Stimulated activated CD4-positive, alpha-beta T cell treated with anti-CD3 and anti-CD28 coated beads, Interleukin-1b, Interleukin-23, amount 100 ng/mL, for 4 hours (primary cell): Measurements from ENCODE around the gene GRK4.
"Not testable (repeated sequence)": the region's sequence is repeated elsewhere in the genome, so short reads cannot be mapped to it uniquely, and the experiment has no call there.

Source experiments
- DNase-seq, 2 donors: peaks; one replicate each; pipeline ENCODE4 v3.0.0-alpha.2; 2020; ENCODE audit warnings: low read depth in 2 of 2

The GRK4 gene

DNA sequence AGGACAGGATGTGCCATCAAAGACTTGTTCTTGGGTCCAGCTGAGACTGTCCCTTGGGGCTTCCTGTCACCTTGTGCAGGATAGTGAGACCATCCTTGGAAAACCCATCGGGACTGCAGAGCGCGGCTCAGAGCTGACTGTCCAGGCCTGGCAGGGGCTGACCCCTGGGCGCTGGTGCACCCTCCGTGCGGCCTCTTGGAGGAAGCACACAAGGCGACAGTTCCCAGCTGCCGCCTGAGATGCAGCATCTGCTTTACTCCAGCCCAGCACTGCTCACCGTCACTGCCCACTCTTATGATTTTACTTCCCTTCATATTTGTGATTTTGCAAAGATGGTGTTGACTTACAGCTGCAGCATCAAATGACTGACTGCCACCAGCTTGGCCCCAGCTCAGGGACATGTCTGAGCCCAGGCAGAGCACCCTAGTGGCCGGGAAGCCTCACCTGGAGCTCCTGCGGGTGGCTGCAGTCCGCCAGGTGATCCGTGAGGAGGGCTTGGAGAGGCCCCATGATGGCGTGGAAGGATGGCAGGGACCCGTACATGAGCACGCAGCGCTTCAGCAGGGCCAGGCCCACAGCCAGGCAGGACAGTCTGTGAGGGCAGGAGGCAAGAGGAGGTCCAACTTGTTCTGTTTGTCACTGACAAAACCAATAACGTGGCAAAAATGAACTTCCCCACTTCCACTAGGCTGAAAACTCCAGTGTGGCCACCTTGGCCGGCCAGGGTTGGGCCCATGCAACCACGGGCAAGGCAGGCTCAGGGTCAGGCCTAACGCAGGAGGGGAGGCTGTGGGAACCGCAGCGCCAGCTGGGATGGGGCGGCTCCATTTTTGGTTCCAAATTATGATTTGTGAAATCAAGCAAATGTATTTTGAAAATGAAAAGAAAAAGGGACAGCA is 22.0 kb upstream of the GRK4 start:
- DNase-seq: no peak

DNA sequence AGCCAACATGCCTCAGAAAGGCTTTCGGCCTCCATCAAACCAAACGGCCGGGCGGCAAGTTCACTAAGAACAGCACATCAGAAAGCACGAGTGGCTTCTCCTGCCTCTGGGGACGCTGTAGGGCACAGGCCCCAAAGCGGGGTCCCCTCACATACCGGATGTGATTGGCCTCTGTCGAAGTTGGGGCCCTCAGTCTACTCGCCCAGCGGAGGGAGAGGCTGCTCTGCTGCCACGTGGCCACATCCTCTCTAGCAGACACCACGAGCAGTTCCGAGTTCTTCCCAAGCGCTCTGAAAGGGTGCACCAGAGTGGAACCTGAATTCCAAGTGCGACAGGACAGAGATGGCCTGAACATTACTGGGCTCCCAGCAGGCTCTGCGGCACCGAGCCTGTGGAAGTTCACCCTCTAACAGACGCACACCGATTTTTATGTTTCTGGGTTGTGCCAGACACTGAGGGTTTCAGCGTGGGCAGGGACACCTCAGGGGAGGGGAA is 21.3 kb upstream of the GRK4 start:
- DNase-seq: no peak

DNA sequence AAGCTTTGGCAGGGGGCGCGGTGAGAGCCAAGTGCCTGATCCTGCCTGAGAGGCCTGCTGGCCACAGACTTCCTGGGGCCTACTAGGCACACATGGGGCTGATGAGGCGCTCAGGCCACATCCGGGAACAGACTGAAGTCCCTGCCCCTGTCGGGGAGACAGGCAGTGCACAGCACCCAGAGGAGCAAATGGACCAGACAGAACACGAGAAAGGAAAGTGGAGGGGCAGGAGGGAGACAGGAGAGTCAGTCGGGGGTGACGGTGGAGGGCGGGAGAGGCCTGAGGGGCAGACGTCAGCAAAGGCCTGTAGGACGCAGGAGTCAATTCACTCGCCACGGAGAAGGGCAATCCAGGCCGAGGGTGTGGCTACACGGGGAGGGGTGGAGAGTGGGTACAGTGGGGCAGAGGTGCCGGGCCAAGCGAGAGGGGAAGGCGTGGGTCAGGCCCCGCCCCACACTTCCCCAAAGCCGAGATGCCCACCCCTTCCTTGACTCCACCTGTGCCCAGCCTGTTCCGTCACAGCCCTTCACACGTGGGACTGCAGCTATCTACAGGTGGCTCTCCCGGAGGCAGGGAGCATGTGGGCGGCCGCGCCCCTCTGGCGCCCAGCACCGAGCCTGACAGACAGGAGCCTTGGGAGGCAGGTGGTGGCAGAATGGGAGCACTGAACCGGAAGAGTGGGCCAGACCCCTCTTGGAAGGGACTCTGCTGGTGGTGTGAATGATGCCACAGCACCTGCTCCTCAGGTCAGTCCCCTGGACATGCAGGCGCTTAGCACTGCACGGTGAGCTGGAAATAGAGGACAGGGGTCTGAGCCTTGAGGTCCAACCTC is 20.6 kb upstream of the GRK4 start:
- no peak for DNase-seq

DNA sequence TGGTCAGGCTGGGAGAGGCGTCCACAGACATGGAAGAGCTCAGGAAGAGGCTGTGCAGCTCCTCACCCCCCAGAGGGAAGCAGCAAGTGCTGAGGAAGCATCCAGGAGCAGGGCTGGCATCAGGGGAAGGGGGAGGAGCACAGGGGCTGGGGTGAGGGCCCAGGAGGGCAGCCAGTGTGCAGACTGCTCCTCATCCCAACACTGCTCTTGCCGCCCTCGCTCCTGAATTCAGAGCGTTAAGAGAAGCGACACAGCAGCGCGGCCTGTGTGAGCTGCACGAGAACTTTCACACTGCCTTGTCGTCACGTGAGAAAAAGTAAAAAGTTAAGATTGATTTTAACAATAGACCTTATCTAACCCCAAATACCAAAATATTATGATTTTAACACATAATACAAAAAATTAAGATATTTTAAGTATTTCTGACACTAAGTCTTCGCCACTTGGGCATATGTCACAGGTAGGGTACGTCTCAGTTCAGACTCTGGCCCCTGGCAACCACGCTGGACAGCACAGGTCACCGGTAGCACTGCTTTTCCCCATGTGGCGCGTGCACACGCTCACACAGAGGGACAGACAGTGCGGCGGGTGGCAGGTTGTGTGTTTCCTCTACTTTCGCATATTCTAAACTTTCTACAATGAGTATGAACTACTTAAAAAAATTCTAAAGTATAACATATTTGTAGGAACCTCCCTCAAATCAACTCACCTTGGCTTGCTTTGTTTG is 19.8 kb upstream of the GRK4 start:
- DNase-seq: no peak

DNA sequence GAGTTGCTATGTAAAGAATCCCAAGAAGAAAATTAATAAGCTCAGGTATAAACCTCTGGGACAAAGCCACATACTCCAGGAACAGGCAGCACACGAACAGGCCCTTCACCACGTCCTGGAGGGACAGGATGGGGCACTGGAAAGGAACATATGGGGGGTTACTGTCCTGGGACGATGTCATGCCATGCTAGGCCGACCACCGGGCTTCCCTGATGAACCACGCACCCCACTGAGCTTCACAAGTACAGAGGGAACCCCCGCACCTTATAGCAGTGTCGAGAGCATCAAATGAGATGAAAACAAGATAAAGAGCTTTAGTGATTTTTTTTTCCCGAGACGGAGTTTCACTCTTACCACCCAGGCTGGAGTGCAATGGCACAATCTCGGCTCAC is 19.3 kb upstream of the GRK4 start:
- no peak for DNase-seq

DNA sequence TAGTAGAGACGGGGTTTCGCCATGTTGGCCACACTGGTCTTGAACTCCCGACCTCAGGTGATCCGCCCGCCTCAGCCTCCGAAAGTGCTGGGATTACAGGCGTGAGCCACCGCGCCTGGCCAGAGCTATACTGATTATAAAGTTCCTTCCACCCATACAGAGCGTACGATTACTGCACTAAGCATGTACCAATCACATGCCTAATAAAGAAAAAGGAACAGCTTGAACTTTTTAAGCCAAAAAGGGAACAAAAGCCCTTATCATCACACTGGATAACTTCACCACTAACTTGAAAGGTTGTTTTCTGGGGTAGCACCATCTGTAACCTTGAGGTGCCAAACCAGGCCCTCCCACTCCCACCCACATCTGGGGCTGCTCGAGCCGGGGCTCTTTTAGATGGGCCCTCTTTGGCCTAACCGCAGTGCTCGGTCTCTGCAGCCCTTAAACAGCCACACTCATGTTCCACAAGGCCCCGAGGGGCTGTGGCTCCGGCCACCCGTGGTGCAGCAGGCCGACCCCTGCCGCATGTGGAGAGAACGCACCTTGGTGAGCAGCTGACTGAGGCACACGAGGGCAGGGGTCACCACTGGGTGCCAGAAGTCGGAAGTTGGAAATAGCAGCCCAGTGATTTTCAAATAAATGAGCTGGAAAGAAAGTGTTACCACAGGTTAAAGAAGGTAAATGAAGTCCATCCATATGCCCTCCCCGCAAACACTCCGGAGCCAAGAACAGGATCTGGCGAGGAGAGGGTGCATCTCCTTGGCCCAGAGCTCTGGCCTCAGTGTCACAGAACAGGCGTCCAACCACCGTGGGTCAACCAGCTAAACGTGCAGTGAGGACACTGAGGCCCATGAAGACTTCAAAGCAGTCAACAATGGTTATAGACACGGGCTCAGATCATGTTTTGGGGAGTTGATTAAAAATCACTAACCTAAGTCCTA is 18.5 kb upstream of the GRK4 start:
- DNase-seq: no peak

DNA sequence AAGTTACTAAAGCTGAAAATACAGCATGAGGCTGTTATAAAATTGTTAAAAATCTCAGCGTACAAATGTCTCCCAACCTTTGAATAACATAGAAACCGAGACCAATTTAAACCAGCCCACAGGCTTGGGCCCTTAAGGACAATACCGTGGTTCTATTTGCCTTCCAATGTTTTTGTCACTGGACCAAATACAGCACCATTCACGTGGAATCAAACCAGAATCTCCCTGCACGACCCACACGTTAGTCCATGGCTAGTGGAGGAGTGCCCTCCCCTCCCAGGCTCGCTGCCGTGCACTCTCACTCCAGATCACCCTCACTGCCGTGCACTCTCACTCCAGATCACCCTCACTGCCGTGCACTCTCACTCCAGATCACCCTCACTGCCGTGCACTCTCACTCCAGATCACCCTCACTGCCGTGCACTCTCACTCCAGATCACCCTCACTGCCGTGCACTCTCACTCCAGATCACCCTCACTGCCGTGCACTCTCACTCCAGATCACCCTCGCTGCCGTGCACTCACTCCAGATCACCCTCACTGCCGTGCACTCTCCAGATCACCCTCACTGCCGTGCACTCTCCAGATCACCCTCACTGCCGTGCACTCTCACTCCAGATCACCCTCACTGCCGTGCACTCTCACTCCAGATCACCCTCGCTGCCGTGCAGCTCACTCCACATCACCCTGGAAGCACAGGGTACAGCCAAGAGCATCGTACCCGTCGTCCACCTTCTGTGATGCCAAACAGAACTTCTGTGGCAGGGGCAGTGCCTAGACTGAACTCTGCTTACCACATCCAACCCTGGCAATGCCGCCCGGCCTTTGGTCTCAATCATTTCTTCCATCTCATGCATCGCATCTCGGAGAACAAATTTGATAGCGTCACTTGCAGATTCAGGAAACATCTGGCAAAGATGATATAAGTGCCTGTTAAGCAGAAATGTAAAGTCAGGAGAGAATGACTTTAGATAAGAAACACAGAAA is 17.5 kb upstream of the GRK4 start:
- not testable (repeated sequence) for DNase-seq

DNA sequence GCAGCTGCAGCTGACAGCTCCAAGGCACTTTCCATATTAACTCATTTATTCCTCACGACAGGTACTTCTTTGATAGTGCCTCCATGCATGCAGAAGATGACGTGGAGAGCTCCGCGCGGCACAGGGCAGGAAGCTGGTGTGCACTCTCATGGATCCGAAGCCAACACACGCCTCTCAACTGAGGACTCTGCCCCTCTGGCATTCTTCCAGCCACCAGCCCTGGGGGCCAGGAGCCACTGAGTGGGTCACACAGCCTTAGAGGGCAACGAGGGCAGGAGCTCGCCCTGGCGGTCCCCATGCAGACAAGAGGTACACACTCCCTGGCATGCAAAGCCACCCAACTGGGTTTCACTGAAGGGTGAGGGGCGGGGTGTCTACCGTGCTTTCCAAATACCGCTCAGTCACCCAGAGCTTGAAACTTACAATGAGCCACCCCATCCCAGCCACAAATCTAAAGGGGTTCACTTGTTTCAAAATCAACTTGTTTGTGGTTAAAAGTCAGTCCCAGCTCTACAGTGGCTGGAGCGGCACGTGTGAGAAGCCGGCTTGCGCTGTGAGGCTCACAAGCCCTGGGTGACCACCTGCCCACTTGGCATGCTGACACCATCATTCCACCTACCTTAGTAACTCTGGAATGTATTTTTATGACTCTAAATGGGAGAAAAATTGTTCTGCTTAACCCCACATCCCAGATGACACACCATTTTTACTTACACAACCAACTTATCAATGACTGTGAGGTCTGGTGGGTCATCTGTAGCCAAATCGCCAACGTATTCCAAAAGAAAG is 16.4 kb upstream of the GRK4 start:
- DNase-seq: no peak

DNA sequence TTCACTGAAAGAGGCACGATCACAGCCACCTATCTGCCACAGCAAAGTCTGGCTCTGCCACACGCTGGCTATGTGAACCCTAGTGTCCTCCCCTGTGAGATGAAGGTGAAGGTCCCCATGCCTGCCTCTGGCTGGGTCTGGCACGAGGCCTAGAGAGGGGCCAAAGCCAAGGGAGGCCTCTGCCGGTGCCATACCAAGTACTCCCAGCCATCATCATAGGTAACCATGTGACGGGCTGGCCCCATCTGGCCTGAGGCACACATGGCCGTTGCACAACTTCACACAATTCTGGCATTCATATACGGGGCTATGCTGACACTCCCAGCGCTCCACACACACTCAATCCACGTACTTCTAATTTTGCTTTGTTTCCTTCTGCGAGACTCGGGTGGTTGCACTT is 15.4 kb upstream of the GRK4 start:
- DNase-seq: no peak

DNA sequence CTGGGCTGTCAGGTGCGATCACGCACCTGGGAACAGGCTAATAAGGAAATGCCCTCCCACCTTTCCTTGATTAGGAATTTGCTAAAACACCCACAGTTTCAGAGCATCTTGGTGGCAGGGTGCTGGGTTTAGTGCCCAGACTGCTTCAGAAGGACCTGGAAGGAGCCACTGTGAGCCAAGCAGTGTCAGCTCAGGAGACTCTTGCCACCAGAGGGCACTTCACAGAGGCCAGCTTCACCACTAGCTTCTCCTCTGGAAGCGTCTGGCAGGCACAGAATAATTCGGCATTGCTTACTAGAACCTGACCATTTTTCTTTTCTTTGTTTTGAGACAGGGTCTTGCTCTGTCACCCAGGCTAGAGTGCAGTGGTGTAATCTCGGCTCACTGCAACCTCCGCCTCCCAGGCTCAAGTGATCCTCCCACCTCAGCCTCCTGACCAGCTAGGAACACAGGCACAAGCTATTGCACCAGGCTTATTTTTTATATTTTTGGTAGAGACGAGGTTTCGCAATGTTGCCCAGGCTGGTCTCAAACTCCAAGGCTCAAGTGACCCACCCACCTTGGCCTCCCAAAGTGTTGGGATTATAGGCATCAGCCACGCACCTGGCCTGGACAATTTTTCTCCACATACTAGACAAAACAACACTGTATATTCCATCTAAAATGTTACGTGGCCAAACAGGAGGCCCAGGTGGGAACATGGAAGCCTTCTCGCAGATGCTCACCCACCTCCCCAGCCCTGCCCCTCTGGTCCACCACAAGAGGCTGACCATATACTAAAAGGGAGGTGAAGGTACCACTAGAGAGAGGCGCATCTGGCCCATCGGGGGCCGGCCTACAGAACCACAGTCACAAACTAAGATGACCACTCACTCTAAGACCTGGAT is 14.2 kb upstream of the GRK4 start:
- no peak for DNase-seq

DNA sequence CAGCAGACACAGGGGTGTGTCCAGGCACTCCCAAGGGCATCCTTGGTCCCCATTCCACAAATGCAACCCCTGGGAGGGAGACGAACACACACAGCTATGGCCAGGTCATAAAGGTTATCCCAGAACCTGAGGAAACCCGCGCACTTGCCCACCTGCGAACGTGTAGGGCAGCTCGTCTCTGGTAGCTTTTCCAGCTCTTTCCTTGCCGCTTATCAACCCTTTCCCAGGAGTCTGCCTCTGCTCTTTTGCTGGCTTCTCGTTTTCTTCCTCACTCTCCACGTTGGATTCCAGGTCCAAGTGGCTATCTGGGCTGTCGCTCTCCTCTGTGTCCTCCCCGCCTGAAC is 13.6 kb upstream of the GRK4 start:
- no peak for DNase-seq

DNA sequence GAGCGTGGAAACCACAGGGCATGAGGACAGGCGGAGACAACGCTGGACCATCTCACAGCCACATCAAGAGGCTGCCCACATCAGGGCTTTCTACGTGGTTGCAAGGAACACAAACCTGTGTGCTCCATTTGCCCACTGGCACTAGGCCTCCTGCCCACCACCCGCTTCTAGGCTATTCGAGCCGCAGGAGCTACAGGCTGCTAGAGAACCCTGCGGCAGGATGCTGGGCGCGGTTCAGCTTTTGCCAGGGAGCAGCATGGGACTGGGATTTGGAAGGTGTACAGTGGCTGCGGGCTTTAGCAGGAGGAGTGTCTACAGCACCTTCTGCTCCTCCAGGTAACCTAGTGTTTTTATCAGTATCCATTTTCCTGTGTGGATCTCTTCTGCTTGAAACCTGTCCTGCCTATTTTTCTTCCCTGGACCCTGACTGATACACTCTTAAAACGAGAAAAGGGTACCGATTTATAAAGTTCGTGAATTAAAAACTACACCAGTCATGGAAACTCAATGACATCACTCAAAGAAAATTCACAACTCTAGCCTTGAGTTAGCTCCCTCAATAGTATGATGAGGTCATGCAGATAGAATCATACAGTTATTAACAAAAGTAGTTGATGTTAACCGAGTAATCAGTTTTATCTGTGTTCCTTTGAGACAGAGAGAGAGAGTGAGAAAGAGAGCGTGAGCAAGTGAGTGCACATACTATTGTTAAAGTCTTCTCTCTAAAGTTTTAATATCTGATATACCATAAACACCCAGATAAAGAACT is 13.0 kb upstream of the GRK4 start:
- DNase-seq: no peak

DNA sequence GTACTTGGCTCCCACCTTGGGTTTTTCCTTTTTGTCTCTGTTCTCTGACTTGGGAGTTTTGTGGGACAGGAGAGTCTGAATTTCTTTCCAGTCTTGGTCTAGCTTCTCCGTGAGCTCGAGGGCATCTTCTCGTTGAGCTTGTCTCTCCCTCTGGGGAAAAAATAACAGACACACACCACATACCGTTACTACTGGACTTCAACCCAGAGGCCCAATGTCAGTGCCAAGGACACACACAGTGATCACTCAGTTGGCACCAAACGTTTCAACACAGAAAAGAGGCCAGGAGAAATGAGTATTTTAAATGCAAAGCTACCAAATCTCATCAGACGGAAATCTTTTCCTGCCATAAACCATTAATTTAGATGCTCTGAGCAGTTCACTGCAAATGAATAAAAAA is 9.9 kb upstream of the GRK4 start:
- no peak for DNase-seq

DNA sequence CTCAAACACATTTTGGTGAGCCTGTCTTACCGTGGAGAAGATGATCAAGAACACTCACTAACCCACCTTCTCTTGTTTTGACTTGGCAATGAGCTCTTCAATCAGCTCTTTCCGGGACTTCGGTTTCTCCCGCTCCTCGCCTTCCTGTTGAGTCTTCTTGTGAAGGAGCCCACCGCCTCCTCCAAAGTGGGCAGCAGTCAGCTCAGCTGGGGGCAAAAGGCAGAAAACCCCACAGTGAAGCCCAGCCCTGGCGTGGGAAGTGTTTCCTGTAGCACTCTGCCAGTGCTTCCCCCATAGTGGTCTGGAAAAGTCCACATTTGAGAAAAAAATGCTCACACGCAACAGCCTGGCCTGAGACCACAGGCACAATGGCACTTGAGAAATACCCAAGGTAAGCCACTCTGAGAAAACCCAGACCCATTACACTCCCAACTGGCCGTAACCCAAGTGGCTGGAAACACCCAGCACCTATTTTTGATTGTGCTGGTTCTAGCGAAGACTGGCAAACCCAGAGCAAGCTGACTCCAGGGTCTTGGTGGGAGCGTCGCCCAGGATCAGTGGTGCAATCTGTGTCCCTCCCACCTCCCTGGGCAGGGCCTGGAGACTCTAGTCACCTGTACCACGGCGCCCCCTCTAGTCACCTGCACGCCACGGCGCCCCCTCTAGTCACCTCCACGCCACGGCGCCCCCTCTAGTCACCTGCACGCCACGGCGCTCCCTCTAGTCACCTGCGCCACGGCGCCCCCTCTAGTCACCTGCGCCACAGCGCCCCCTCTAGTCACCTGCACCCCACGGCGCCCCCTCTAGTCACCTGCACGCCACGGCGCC is 8.8 kb upstream of the GRK4 start:
- DNase-seq: peak in 1 of 2 donors; percentile 66

DNA sequence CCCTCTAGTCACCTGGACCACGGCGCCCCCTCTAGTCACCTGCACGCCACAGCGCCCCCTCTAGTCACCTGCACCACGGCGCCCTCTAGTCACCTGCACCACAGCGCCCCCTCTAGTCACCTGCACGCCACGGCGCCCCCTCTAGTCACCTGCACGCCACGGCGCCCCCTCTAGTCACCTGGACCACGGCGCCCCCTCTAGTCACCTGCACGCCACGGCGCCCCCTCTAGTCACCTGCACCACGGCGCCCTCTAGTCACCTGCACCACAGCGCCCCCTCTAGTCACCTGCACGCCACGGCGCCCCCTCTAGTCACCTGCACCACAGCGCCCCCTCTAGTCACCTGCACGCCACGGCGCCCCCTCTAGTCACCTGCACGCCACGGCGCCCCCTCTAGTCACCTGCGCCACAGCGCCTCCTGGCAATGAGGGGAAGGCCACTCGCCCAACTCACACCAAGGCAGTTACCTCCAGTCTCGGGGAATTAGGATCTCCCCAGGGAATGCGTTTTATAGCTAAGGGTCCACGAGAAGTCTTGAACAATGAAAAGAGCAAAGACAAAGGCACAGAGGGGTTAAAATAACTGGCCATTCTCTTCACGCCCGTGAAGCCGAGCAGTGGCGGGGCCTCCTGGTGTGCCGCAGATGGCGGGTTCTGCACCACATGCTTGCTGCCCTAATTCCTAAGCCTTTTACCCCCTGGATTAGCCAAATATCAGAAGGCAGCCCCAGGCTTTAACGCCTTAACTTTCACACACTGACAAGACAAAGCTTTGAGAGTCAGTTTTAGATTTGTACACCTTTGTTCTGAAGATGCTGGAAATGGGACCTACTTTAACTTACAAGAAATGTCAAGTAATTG is 8.0 kb upstream of the GRK4 start:
- not testable (repeated sequence) for DNase-seq
